ENCODE results near the gene ALDH1A3.

ALDH1A3 gene

DNA sequence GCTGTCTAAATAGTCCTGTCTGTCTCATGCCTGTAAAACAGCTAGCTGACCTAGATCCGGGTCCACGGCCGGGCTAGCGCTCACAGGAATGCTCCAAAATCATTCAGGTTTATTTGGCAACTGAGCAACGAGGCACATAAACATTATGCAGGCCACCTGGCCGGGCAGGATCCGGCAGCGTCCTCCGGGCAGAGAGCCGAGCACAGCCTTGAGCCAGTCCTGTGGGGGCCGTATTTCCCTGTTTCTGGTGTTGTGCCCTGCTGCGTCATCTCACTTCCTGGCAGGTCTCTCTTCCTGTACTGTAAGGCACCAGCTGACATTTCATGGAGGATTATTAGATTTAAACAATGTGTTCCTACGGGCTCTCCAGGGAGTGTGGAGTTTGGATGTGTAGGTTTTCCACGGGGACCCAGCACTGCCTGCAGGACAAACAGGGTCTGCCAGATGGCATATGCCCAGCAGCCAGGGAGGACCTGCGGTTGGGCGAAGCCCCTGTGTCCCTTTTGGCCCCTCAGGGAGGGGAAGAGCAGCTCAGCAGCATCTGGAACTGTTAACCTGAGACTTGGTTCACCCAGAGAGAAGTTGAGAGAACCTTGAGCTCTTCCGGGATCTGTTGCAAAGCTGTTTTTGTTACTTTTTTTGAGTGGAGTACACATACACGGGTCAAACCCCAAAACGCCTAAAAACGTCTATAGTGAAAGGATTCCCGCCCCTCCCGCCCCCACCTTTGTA is 23.0 kb downstream of the ALDH1A3 start:
- DNase-seq, result no peak

DNA sequence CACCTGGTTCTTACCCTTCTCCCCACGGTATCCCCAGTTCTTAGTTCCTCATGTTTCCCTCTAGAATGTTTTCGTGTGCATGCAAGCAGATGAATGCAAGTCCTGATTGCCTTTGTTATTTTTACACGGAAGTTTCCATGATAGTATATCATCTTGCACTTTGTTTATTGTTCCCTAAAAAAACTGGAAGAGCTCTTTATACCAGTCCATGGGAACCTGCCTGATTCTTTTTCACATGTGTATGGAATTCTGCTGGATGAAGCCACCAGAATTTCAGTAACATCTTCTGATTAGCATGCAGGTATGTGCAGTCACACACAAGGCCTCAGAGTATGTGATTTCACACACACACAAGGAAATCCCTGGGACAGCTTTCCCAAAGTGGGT is 23.5 kb downstream of the ALDH1A3 start:
- no peak for DNase-seq

DNA sequence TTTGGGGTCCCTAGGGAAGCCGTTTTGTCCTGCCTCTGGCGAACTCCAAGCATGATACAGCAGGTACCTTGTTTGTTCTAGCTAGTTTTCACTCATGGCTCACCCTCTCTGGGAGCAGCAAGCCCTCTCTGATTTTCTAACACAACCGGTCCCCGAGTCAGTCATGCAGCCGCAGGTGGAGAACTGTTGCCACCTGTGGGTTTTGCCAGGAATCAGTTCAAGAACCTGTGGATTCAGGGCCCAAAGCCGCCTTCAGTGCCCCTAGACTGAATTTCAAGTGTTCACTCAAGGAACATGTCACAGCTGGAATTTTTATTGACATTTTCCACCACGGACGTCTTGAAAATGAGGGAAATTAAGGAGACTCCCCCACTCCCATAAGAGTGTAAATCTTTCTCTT is 26.2 kb downstream of the ALDH1A3 start:
- no peak for DNase-seq

DNA sequence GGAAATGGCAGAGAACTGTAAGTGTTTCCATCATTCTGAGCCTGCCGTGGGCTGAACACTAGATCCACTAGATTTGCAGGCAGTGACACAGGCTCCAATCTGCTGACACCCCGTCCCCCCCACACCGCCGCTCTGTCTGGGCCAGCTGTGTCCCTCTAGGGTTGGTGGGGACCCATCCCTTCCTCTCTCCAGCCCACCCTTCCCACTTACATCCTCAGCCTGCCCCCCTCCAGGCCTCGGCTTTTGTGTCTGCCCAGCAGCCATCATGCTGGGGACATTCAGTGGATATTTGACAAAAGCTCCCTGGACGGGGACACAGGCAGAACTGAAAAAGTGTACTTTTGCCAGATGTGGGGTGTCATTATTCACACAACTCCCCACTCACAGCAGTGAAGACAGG is 28.8 kb downstream of the ALDH1A3 start:
- DNase-seq, result no peak

DNA sequence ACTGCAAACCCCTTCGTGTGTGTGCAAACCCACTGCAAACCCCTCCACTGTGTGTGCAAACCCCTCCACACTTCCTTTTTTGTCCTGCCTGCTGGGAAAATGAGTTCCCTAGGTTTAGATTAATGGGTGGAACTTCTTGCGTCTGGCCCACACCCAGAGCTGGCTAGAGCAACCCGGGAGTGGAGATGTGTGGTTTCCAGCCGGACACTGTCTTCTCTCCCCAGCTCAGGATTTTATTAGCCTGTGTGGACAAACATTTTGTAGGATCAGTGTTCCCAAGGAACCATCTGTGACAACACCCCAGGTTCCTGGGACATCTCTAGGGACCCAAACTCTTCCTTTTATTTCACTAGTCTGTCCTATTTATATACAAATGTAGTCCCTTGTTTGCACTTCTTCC is 29.9 kb downstream of the ALDH1A3 start:
- no peak for DNase-seq

DNA sequence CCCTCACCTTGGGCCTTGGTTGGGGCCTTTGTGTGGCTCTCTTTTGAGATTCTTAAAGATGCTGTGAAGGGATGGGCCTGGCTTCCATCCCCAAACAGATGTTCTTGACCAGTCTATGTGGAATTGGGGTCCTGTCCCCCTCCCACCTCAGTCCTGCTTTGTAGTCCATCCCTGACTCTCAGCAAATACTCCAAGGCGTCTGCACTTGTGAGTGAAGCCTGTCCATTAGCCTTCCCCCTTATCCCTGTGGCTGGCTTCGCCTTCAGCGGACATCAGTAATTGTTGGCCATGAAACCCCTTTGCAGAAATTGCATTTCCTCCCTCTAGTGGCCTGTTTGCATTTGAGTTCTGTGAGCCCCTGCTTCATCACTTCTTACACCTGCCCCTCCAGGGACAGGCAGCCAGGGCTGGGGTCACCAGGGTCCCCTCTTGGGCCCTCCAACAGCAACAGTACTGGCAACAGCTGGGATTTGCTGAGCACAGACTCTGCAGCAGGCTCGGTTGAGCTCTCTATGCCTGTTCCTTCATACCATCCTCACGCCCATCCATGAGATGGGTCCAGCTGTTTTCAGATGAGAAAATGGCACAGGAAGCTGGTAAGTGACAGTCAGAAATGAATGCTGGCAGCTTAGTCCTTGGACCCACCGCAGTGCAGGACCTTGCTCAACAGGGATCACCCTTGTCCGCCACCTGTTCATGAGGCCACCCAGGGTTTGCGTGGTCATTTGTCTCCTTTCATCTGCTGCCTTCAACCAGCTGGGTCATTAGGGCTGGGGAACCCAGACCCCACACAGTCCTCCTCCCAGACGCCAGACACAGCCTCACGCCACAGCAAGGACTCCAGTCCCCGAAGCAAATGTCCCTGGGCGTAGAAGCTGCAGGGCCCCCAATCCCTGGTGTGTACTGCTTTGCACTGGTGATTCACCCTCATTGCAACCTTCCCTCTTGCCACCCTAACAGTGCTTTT is 30.6 kb downstream of the ALDH1A3 start:
- DNase-seq, result no peak

DNA sequence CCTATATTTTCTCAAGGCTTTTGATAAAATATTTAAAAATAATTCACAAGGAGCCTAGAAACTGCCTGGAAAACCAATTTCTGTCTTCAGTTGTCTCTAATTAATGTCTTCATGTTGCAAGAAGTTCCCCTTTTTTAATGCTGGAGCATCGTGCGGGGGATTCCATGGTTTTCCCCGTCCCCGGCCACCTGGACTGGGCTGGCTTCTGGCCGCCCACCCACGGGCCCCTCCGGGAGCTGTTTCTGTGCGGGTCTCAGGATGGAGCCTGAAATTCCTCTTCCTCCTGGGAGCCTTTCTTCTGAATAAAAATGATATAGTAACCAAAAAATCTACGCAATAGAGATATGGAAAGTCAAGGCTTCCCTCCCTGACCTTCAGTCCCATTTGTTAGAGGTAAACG is 31.5 kb downstream of the ALDH1A3 start:
- DNase-seq, result no peak

DNA sequence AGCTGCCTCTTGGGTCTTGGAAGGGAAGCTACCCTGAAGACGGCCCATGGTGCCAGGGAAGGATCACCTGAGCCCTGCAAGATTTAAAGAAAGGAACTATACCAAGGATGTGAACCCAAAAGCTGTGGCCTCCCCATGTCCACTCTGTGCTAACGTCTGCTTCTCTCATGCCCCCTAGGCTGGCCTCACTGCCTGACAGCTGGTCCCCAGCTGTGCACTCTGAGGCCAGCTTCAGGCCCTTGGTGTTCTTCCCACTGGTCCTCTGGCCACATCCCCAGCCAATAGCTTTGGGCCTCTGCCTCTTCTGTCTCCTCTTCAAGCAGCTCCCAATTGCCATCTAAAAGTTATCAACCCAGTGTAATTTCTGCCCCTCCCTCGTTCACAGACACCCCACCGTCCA is 34.3 kb downstream of the ALDH1A3 start:
- no peak for DNase-seq

DNA sequence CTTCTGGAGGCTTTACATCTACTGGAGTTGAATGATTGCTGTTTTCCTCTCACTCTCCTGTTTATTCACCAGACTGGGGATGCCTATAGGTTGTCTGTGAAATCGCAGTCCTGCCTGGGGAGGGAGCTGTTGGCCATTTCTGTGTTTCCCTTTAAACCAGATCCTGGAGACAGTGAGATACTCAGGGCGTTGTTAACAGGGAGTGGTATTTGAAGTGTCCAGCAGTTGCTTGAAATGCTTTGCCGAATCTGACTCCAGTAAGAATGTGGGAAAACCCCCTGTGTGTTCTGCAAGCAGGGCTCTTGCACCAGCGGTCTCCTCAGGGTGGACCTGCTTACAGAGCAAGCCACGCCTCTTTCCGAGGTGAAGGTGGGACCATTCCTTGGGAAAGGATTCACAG is 35.2 kb downstream of the ALDH1A3 start:
- DNase-seq, result no peak

DNA sequence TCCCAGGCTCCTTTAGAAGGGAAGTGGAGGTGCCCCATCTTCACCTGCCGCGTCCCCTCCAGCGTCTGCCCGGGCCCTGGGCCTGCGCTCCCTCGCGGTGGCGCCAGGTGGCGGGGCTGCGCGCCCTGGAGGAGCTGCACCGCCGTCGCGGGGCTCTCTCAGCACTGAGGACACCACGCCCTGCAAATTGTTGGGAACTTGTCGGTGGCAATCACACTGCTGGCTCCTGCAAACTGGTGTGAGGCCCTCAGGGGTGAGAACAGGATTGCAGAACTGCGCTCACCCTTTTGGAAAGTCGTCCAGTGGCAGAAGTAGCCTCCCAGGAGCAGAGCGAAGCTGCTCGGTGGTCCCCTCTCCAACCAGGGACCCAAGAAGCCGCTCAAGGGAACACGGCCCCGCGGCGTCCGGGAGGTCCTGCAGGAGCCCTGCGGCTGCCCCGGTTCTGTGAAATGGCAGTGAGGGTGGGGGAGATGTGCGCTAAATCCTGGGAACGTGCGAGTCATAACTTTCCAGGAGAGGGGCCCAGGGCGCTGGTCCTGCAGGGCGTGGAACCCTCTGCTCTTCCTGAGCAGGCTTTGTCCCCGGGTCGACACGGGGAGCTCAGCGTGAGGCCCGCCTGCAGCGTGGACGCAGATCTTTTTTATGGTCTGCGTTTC is 38.5 kb downstream of the ALDH1A3 start:
- peak; percentile 85 for DNase-seq

DNA sequence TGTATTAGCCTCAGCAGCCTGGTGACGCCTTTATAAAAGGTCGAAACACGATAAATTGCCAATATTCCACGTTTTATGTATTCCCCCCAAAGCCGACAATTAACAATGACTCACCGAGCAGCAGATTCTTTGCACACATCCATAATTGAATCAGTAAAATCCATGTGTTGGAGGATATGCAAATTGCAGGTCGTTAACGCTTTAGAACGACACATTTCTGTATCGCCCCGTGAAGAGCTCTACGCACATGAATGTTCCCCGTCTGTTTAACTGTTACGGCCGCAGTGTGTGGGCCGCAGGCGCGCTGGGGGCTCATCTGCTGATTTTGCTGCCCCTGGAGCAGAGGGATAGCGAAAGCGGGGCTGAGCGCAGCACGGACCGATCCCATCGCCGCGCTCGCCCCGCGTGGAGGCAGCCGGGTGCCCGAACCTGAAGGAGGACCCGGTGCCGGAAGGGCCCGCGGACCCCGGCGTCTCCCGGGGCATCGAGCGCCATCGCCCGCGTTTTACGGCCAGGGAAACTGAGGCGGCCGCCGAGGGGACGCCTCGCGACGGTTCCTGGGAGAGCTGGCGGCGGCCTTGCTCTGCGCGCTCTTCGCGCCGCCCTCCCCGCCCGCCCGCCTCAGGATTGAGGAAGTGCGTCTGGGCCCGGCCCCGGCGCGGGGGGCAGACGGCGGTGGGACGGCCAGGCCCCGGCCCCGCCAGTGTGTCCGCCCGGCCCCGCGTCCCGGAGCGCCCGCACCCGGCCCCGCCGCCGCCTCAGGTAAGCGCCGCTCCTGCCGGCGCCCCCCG is 39.3 kb downstream of the ALDH1A3 start, which contains the start of gene LRRK1:
Gene LRRK1, plus strand, starts transcription at position 668 of the 791 bp plus-strand sequence. CDS start 5,276 bp downstream, outside the sequence.
- peak; percentile 22 for DNase-seq

DNA sequence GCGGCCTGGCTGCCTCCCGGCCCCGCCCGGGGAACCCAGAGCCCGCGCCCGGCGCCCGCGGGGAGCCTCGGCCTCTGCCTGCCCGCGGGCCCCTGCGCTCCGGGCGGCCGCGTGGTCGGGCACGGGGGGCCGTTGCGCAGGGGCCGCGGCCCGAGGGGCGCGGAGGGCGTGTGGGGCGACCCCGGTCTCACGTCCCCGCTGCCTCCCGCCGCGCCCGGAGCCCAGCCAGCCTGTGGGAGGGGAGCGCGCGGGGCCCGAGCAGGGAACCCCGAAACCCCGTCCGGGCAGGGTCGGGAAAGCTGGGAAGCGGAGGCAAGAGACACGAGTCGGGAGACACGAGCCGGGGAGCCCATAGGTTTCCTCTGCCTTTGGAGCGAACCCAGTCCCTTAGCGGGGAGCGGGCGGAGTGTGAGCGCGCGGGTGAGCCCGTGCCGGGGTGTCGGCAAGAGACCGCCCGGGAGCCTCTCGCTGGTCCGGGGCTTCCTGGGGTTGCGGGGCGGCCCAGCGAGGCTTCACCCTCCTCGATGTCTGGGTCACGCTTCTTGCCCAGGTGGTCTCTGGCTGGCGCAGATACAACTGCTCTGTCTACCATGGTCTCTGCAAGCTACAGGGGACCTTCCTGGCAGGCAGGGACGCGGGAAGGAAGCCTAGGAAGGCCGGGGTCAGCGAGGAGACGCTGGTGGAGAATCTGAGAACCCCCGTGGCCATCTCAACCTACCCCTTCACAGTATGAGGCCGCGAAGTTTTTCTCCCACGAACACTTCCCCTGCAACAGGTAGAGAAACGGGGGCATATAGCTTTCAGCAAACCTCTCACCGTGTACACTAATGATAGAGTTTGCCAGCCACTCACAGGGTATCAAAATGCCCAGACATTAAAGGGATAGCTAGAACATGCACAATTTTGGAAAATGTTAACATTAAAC is 40.1 kb downstream of the ALDH1A3 start:
- DNase-seq, result peak; percentile 25

DNA sequence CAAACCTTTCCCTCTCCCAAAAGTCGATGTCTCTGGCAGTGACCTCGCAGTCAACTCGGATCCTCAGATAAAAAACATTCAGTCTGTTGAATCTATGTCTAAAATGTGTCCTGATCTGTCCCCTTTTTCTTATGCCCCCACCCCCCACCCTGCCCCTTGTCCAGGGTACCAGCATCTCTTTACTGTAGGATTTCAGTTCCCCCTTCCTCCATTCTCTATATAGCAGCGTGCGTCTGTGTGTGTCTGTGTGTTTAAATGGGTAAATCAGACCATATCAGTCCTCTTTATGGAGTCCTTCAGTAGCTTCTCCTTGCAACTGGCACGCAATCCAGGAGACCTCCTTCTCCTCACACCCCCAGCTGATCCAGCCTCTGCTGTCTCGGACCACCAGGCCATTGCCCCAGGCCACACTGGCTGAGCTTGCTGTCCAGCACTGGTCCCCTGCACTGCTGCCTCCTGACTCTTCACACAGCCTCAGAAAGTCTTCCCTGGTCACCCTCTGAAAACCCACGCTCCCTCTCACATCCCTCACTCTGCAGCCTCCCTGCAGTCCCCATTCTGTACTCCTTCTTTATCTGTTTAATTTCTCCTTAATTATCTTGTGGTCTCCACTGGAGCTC is 41.0 kb downstream of the ALDH1A3 start:
- DNase-seq, result no peak

DNA sequence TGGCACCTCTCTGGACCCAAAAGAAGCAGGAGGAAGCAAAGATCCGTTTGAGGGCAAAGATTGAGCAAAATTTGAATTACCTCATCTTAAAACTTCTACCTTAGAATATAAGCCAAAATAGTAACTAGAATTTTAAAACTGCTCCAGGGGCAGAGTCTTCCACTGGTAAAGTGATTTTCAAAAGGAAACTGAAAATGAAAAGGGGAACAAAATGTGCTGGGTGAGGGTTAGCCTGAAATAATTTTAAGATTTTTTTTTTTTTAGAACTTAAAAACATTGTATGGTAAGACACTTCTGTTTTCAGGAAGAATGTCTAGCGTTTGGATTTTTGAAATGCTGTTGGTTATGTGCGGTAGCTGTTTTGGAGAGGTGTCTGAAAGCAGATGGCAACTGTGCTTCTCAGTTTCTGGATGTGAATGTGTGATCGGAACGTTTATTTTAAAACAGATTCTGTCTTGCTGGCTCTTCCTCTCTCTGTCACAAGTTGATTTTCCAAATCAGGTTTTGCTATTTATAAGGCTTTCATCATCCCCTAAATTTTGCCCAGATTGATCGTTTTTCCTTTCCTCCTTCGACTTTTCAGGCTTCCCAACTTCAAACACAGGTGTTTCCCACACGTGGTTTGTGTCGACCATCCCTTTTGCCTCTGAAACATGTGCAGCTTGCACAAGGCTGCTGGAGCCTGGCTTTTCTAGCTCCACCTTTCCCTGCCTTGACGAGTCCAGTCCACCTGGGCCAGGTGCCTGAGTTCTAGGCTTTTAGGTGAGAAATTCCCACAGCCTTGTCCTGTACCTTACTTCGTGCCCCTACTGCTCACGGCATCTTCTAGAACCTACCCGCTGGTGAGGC is 42.8 kb downstream of the ALDH1A3 start:
- DNase-seq, result no peak

DNA sequence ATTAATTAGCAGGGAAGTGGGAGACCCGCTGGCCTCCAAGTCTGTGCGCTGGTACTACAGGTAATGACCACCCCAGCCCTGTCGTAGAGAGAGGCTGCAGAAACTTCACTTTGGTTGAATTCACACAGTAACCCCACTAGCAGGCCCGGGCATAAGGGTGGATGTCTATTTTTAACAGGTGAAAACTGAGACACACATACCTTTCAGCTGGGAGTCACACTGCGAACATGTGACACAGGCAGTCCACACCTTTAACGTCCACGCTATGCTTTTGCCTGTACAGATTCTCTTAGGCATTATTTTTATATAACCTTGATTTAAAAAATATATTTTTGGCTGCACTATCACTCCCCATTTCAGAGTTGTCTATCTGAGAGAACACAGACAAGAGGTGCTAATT is 43.4 kb downstream of the ALDH1A3 start:
- no peak for DNase-seq

DNA sequence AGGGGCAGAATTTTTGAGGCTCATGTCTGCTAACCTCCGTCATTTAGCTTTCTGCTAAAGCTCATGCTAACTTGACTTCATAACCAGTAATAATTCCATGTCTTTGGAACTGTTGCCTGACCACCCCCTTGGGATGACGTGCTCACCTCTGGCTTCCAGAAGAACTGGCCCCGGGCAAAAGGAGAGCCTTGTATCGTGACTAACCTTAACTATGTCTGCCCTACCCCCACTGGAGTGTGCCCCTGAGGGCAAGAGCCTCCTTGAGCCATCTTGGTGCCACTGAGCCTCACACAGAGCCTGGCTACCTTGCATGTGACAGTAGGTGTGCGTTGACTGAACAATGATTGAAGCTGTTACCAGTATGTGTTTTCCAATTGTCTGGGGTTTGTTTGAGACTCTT is 44.3 kb downstream of the ALDH1A3 start:
- no peak for DNase-seq

DNA sequence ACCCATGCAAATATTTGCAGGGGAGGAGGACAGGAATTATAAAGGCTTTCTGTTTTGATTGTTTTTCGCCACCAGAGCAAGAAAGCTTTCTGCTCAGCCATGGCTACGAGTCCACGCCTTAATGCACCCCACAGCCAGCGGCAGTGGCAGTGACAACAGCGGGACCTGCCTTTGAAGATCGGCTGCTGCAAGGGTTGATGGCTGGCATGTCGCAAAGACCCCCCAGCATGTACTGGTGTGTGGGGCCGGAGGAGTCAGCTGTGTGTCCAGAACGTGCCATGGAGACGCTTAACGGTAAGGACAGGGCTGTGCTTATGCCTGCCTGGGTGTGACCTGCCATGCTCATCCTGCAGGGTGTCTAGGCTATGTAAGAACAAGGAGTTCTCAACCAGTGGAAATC is 44.8 kb downstream of the ALDH1A3 start:
- no peak for DNase-seq

DNA sequence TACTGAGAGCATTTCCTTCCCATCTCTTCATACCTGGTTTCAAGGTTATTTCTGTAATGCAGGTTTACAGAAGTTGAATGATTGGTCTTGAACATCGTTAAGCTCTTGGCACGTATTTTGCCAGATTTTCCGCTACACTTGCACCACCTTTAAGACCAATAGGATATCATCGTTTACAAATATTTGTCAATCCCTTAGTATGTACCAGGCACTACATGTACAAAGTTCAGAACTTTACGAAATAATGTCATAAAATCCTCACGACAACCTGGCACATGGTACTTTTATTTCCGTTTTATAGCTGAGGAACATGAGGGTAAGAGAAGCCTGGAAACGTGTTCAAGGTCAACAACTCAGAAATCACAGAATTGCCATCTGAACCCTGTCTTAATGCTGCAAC is 45.8 kb downstream of the ALDH1A3 start:
- DNase-seq, result no peak

DNA sequence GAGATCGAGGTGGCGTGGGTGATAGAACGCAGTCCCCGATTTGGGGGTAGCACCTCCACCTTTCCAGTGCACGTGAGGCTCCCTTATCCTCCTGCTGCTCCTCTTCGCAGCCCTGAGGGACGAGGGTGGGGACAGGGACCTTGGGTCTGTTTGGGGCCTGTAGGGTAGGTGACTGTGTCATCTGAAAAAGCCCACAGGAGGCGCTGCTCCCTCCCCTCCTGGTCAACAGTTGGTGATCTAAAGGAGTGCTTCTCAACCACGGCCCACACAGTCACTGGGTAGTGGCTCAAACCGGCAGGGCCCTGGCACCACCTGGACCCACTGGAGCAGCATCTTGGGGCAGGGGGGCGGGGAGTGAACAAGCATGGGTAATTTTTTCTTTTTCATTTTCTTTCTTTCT is 46.6 kb downstream of the ALDH1A3 start:
- peak; percentile 9 for DNase-seq

All from activated CD4-positive, alpha-beta T cell treated with anti-CD3 and anti-CD28 coated beads for 48 hours (primary cell).